H9 (cell line): ENCODE results near the gene C21orf58. TPM values are rescaled to one million over a fixed set of nuclear protein-coding genes. Genes with fewer than 3 reads are reported as not detected.
A peak's percentile ranks its signal among the peaks of the same experiment; 100 is the strongest.

Experiments used
- DNase-seq: peaks from one replicate; pipeline ENCODE4 v3.0.0-alpha.2; 2017
- H2AFZ ChIP-seq: one replicate; pipeline ENCODE4 v1.6.1; 2013; ENCODE audit warnings: mild to moderate bottlenecking, low read length, control low read depth, moderate library complexity
- H2AK5ac ChIP-seq: 2 replicates; pipeline ENCODE4 v1.6.1; 2013; ENCODE audit warnings: low read length, control low read depth, mixed read lengths; ENCODE audit not compliant: insufficient read length
- H2BK120ac ChIP-seq: one replicate; pipeline ENCODE4 v1.6.1; 2013; ENCODE audit warnings: low read depth, mild to moderate bottlenecking, low read length, control low read depth, inconsistent platforms; ENCODE audit not compliant: poor library complexity, severe bottlenecking
- H2BK12ac ChIP-seq: 2 replicates; pipeline ENCODE4 v1.6.1; 2013; ENCODE audit warnings: low read length, control low read depth, mixed read lengths, low read depth; ENCODE audit not compliant: insufficient read length
- H2BK15ac ChIP-seq: 2 replicates; pipeline ENCODE4 v1.6.1; 2013; ENCODE audit warnings: low read depth, low read length, control low read depth
- H2BK20ac ChIP-seq: one replicate; pipeline ENCODE4 v1.6.1; 2013; ENCODE audit warnings: low read depth, mild to moderate bottlenecking, low read length, control low read depth, inconsistent platforms; ENCODE audit not compliant: poor library complexity, severe bottlenecking
- H2BK5ac ChIP-seq: 2 replicates; pipeline ENCODE4 v1.6.1; 2013; ENCODE audit warnings: low read length, control low read depth, mixed read lengths; ENCODE audit not compliant: insufficient read length
- H3K14ac ChIP-seq: 2 replicates; pipeline ENCODE4 v1.6.1; 2013; ENCODE audit warnings: low read length, control low read depth; ENCODE audit not compliant: insufficient read depth
- H3K18ac ChIP-seq: 2 replicates; pipeline ENCODE4 v1.6.1; 2013; ENCODE audit warnings: low read depth, mild to moderate bottlenecking, mixed read lengths, low read length, control low read depth; ENCODE audit not compliant: insufficient read length
- H3K23ac ChIP-seq: 2 replicates; pipeline ENCODE4 v1.6.1; 2013; ENCODE audit warnings: low read length, control low read depth, mixed read lengths, low read depth; ENCODE audit not compliant: insufficient read length
- H3K23me2 ChIP-seq: 2 replicates; pipeline ENCODE4 v1.6.1; 2013; ENCODE audit warnings: low read depth, mild to moderate bottlenecking, mixed read lengths, low read length, control low read depth; ENCODE audit not compliant: insufficient read length, poor library complexity, severe bottlenecking
- H3K27ac ChIP-seq: 2 replicates; pipeline ENCODE4 v1.5.1; 2013; ENCODE audit warnings: low read length, control low read depth, mixed read lengths, low read depth; ENCODE audit not compliant: insufficient read length
- H3K27me3 ChIP-seq: 2 replicates; pipeline ENCODE4 v1.6.1; 2013; ENCODE audit warnings: low read length, control low read depth, inconsistent platforms; ENCODE audit not compliant: insufficient read depth
- H3K4ac ChIP-seq: 2 replicates; pipeline ENCODE4 v1.6.1; 2013; ENCODE audit warnings: low read depth, mild to moderate bottlenecking, control low read depth, inconsistent platforms, low read length, moderate library complexity
- H3K4me1 ChIP-seq: 2 replicates; pipeline ENCODE4 v1.6.1; 2013; ENCODE audit warnings: low read length, control low read depth, inconsistent platforms; ENCODE audit not compliant: insufficient read depth
- H3K4me2 ChIP-seq: 2 replicates; pipeline ENCODE4 v1.6.1; 2013; ENCODE audit warnings: low read length, control low read depth, mixed read lengths; ENCODE audit not compliant: insufficient read length, insufficient read depth
- H3K56ac ChIP-seq: 2 replicates; pipeline ENCODE4 v1.6.1; 2013; ENCODE audit warnings: low read depth, mild to moderate bottlenecking, mixed read lengths, low read length, control low read depth; ENCODE audit not compliant: insufficient read length
- H3K79me1 ChIP-seq: 2 replicates; pipeline ENCODE4 v1.6.1; 2013; ENCODE audit warnings: low read depth, mild to moderate bottlenecking, moderate library complexity, low read length, control low read depth, inconsistent platforms; ENCODE audit not compliant: insufficient read depth, poor library complexity, severe bottlenecking
- H3K79me2 ChIP-seq: 2 replicates; pipeline ENCODE4 v1.6.1; 2013; ENCODE audit warnings: low read length, control low read depth, inconsistent platforms; ENCODE audit not compliant: insufficient read depth
- H3K9ac ChIP-seq: 2 replicates; pipeline ENCODE4 v1.6.1; 2013; ENCODE audit warnings: low read length, control low read depth, mixed read lengths; ENCODE audit not compliant: insufficient read length; ENCODE audit errors: extremely low read depth
- H3K9me3 ChIP-seq: one replicate; pipeline ENCODE4 v1.6.1; 2013; ENCODE audit warnings: low read depth, low read length, inconsistent platforms; ENCODE audit not compliant: control insufficient read depth
- H3T11ph ChIP-seq: one replicate; pipeline ENCODE4 v1.6.1; 2013; ENCODE audit warnings: mild to moderate bottlenecking, low read length, control low read depth, inconsistent platforms
- H4K20me1 ChIP-seq: one replicate; pipeline ENCODE4 v1.6.1; 2013; ENCODE audit not compliant: control insufficient read depth, insufficient read length, insufficient read depth
- H4K5ac ChIP-seq: 2 replicates; pipeline ENCODE4 v1.6.1; 2013; ENCODE audit warnings: low read depth, mild to moderate bottlenecking, mixed read lengths, low read length, control low read depth; ENCODE audit not compliant: insufficient read length
- H4K8ac ChIP-seq: replicated peaks from 2 replicates; pipeline ENCODE4 v1.6.1; 2013; ENCODE audit warnings: low read length, control low read depth, mixed read lengths, low read depth; ENCODE audit not compliant: insufficient read length
- H4K91ac ChIP-seq: 2 replicates; pipeline ENCODE4 v1.6.1; 2013; ENCODE audit warnings: low read depth, mild to moderate bottlenecking, moderate library complexity, mixed read lengths, low read length, control low read depth; ENCODE audit not compliant: insufficient read length
- H3K27ac Mint-ChIP-seq, 3 experiments: 2 replicates in 2 of 3; 3 replicates in 1 of 3; pipeline ENCODE4 v1.8.0; 2020 to 2021; ENCODE audit warnings: mixed read lengths in 3 of 3, mild to moderate bottlenecking in 1 of 3, moderate library complexity in 1 of 3
- H3K27me3 Mint-ChIP-seq: 2 replicates; pipeline ENCODE4 v1.8.0; 2021; ENCODE audit warnings: low read depth, mild to moderate bottlenecking, moderate library complexity, mixed read lengths
- H3K36me3 Mint-ChIP-seq, 3 experiments: 2 replicates in 2 of 3; 3 replicates in 1 of 3; pipeline ENCODE4 v1.8.0; 2020 to 2021; ENCODE audit warnings: low read depth in 3 of 3, mixed read lengths in 3 of 3; ENCODE audit not compliant: insufficient read depth in 1 of 3
- H3K4me1 Mint-ChIP-seq, 2 experiments: 2 replicates each; pipeline ENCODE4 v1.8.0; 2020; ENCODE audit warnings: mixed read lengths in 2 of 2
- H3K4me3 Mint-ChIP-seq, 2 experiments: 2 replicates in 1 of 2; 3 replicates in 1 of 2; pipeline ENCODE4 v1.8.0; 2020 to 2021; ENCODE audit warnings: mild to moderate bottlenecking in 2 of 2, mixed read lengths in 2 of 2, moderate library complexity in 1 of 2
- H3K9me3 Mint-ChIP-seq, 2 experiments: 2 replicates in 1 of 2; 3 replicates in 1 of 2; pipeline ENCODE4 v1.8.0; 2020; ENCODE audit warnings: mild to moderate bottlenecking in 2 of 2, mixed read lengths in 2 of 2, moderate library complexity in 1 of 2
- CTCF ChIP-seq: fragments of 200-600 bp; sonication (generic); conservative IDR thresholded peaks from 3 replicates; pipeline ENCODE4 v1.8.0; 2021; ENCODE audit warnings: antibody characterized with exemption, mild to moderate bottlenecking
- WGBS: extraction: QIAGEN DNeasy Blood & Tissue Kit; methylation state at CpG from one replicate; pipeline ENCODE4 v1.1.7; 2013; ENCODE audit warnings: missing lambda C conversion rate, low lambda C conversion rate, mixed read lengths; ENCODE audit not compliant: insufficient read length; ENCODE audit errors: extremely low coverage; 5-methylcytosine and 5-hydroxymethylcytosine counted together
- total RNA-seq: library from RNA; stranded (reverse); gene quantifications from 2 replicates; pipeline ENCODE4 v1.2.1, GENCODE V29; 2021

Gene C21orf58
- total RNA-seq, 1 experiment from 2014 or later, result 17.2 TPM

- no peaks in the 10 kb centered on the region for H3K27me3 ChIP-seq
- H3T11ph ChIP-seq, result no peak overlapping the region
- no peak overlapping the region for H2BK15ac ChIP-seq
- peak overlapping the region in 1 of 3 experiments; percentile 83; a peak in 2 of 7 replicates for H3K27ac Mint-ChIP-seq
- H2AK5ac ChIP-seq, result no peak overlapping the region
- H3K4me1 Mint-ChIP-seq, result no peaks in the 10 kb centered on the region
- no peak overlapping the region for H3K9ac ChIP-seq
- no peak overlapping the region for H2AFZ ChIP-seq
- H2BK5ac ChIP-seq, result no peak overlapping the region
- no peak for TF ChIP-seq CTCF
- no peak overlapping the region for H4K5ac ChIP-seq
- no peak overlapping the region for H2BK120ac ChIP-seq
- H3K14ac ChIP-seq, result no peak overlapping the region
- no peak for DNase-seq
- no peak overlapping the region for H3K4me3 Mint-ChIP-seq
- H3K4me1 ChIP-seq, result no peaks in the 10 kb centered on the region
- no peaks in the 10 kb centered on the region; a peak in 1 of 5 replicates for H3K9me3 Mint-ChIP-seq
- no peaks in the 10 kb centered on the region for H3K27me3 Mint-ChIP-seq
- H2BK20ac ChIP-seq, result no peak overlapping the region
- H3K4me2 ChIP-seq, result no peak overlapping the region
- no peaks in the 10 kb centered on the region for H3K79me2 ChIP-seq
- no peaks in the 10 kb centered on the region for H3K9me3 ChIP-seq
- H4K91ac ChIP-seq, result no peak overlapping the region
- no peak overlapping the region for H3K27ac ChIP-seq
- H3K79me1 ChIP-seq, result peaks cover 7% of the 10 kb centered on the region
- H3K23me2 ChIP-seq, result no peaks in the 10 kb centered on the region
- H3K56ac ChIP-seq, result no peak overlapping the region
- H3K23ac ChIP-seq, result no peak overlapping the region
- no peak overlapping the region for H2BK12ac ChIP-seq
- no peak overlapping the region for H3K4ac ChIP-seq
- H3K36me3 Mint-ChIP-seq, result peaks cover 36 to 66% (median 59%) of the 10 kb centered on the region in 3 experiments
- WGBS, result no CpG with 5 or more reads among the region's 8 CpGs
- H4K20me1 ChIP-seq, result no peaks in the 10 kb centered on the region
- no peak overlapping the region for H3K18ac ChIP-seq
- no peak overlapping the region for H4K8ac ChIP-seq
Measured at GRCh38 chr21:46340998-46341397, 17.3 kb upstream of the C21orf58 start.
